Measurements from ENCODE around the gene MCF2L2. TPM values are rescaled to one million over a fixed set of nuclear protein-coding genes. Genes with fewer than 3 reads are reported as not detected.
"Not testable (repeated sequence)": the region's sequence is repeated elsewhere in the genome, so short reads cannot be mapped to it uniquely, and the experiment has no call there.

Gene MCF2L2
- total and polyA plus RNA-seq, 2 experiments from 2014 or later, result 4.4 to 12.9 TPM

- DNase-seq (ENCODE audit: low read depth in 1 of 2, low spot score in 1 of 2), result peak; percentile 89 to 97
- H3K4me1 ChIP-seq (ENCODE audit: low read depth), result peaks cover 11% of the 10 kb centered on the region
Measured at GRCh38 chr3:183447206-183448001, 19.0 kb upstream of the MCF2L2 start.

GRCh38 chr3:183446838-183447205 is 18.4 kb upstream of the MCF2L2 start:
- H3K27me3 ChIP-seq, result no peaks in the 10 kb centered on the region
- no peaks in the 10 kb centered on the region for H3K9me3 ChIP-seq (ENCODE audit: low read depth)
- peak overlapping the region; percentile 82 for H3K27ac ChIP-seq
- H3K36me3 ChIP-seq, result peaks cover 5% of the 10 kb centered on the region
- peaks cover 11% of the 10 kb centered on the region for H3K4me1 ChIP-seq (ENCODE audit: low read depth)
- TF ChIP-seq CTCF (IDR thresholded peaks at IDR 0.05; ENCODE audit: low read depth, low read length), result no peak
- no peak for DNase-seq (ENCODE audit: low read depth in 1 of 2, low spot score in 1 of 2)
- H3K4me3 ChIP-seq, result peak overlapping the region; percentile 75

More at GRCh38 chr3:183447206-183448001, 19.0 kb upstream of the MCF2L2 start:
- no peak for TF ChIP-seq CTCF (IDR thresholded peaks at IDR 0.05; ENCODE audit: low read depth, low read length)
- H3K27ac ChIP-seq, result peak overlapping the region; percentile 82
- H3K9me3 ChIP-seq (ENCODE audit: low read depth), result no peaks in the 10 kb centered on the region
- peak overlapping the region; percentile 75 for H3K4me3 ChIP-seq
- no peaks in the 10 kb centered on the region for H3K27me3 ChIP-seq
- peaks cover 10% of the 10 kb centered on the region for H3K36me3 ChIP-seq

GRCh38 chr3:183444748-183445147 is 16.3 kb upstream of the MCF2L2 start:
- Histone ChIP-seq H3K9me3 (ENCODE audit: low read depth) (no peaks in the 10 kb centered on the region), H3K36me3 (no peaks in the 10 kb centered on the region), H3K27ac (no peak overlapping the region), H3K4me3 (no peak overlapping the region), H3K27me3 (no peaks in the 10 kb centered on the region), H3K4me1 (ENCODE audit: low read depth) (peaks cover 11% of the 10 kb centered on the region)
- DNase-seq (ENCODE audit: low read depth in 1 of 2, low spot score in 1 of 2), result no peak
- no peak for TF ChIP-seq CTCF (IDR thresholded peaks at IDR 0.05; ENCODE audit: low read depth, low read length)

GRCh38 chr3:183443395-183444385 is 15.3 kb upstream of the MCF2L2 start:
- no peaks in the 10 kb centered on the region for H3K27me3 ChIP-seq
- no peak overlapping the region for H3K27ac ChIP-seq
- H3K4me1 ChIP-seq (ENCODE audit: low read depth), result peaks cover 2% of the 10 kb centered on the region
- no peaks in the 10 kb centered on the region for H3K36me3 ChIP-seq
- H3K4me3 ChIP-seq, result no peak overlapping the region
- no peaks in the 10 kb centered on the region for H3K9me3 ChIP-seq (ENCODE audit: low read depth)
- DNase-seq (ENCODE audit: low read depth in 1 of 2, low spot score in 1 of 2), result no peak
- no peak for TF ChIP-seq CTCF (IDR thresholded peaks at IDR 0.05; ENCODE audit: low read depth, low read length)

GRCh38 chr3:183442994-183443393 is 14.6 kb upstream of the MCF2L2 start:
- DNase-seq (ENCODE audit: low read depth in 1 of 2, low spot score in 1 of 2), result no peak
- H3K4me3 ChIP-seq, result no peak overlapping the region
- H3K9me3 ChIP-seq (ENCODE audit: low read depth), result no peaks in the 10 kb centered on the region
- no peaks in the 10 kb centered on the region for H3K4me1 ChIP-seq (ENCODE audit: low read depth)
- H3K27ac ChIP-seq, result no peak overlapping the region
- H3K36me3 ChIP-seq, result no peaks in the 10 kb centered on the region
- TF ChIP-seq CTCF (IDR thresholded peaks at IDR 0.05; ENCODE audit: low read depth, low read length), result no peak
- H3K27me3 ChIP-seq, result no peaks in the 10 kb centered on the region

- H3K9me3 ChIP-seq (ENCODE audit: low read depth); H3K27ac ChIP-seq; H3K4me1 ChIP-seq (ENCODE audit: low read depth); DNase-seq (ENCODE audit: low read depth in 1 of 2, low spot score in 1 of 2); H3K36me3 ChIP-seq; H3K4me3 ChIP-seq; H3K27me3 ChIP-seq: not testable (repeated sequence)
Measured at GRCh38 chr3:183440521-183440920, 12.1 kb upstream of the MCF2L2 start.
